GM06990 (cell line): ENCODE data around the gene NT5DC4.

ENCODE experiments used
- DNase-seq: peaks from one replicate; pipeline ENCODE4 v3.0.0-alpha.2; 2011; ENCODE audit not compliant: insufficient read length; ENCODE audit errors: extremely low read depth
- H3K27me3 ChIP-seq: replicated peaks from 2 replicates; pipeline ENCODE4 v1.6.0; 2011; ENCODE audit warnings: low read length; ENCODE audit not compliant: control insufficient read depth, insufficient read depth
- H3K36me3 ChIP-seq: 2 replicates; pipeline ENCODE4 v1.5.1; 2011; ENCODE audit warnings: low read length; ENCODE audit not compliant: control insufficient read depth, insufficient read depth
- H3K4me3 ChIP-seq: replicated peaks from 2 replicates; pipeline ENCODE4 v1.5.1; 2011; ENCODE audit warnings: low read depth, mild to moderate bottlenecking, control low read depth, low read length
- TF ChIP-seq, protein P1 (sequence below): IDR thresholded peaks from 2 replicates; pipeline ENCODE4 v1.5.1; 2011; ENCODE audit warnings: low read length, control low read depth, mild to moderate bottlenecking, inconsistent platforms; ENCODE audit not compliant: insufficient read depth, poor library complexity, severe bottlenecking

Gene NT5DC4

DNA sequence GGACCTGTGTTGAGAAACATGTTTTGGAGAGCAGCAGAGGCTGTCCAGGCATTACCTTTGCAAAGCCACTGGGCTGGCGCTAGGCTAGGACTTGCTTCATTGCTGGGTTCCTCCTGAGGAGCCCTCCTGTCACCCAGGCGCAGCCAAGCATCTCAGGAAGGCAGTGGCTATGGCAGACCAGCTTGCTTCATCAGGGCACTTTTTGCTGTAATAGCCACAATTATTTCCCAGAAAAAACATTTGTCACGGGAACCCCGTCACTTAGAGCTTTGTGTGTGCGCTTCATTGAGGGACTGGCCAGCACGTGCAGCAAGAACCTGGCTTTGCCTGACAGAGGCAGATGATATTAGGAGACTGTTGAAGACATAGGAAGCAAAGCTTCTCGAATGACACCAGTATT lies 38.7 kb upstream of the NT5DC4 start:
- H3K27me3 ChIP-seq = no peaks in the 10 kb centered on the region
- no peak for DNase-seq
- no peaks in the 10 kb centered on the region for H3K36me3 ChIP-seq
- no peak overlapping the region for H3K4me3 ChIP-seq
- TF ChIP-seq, protein P1, sequence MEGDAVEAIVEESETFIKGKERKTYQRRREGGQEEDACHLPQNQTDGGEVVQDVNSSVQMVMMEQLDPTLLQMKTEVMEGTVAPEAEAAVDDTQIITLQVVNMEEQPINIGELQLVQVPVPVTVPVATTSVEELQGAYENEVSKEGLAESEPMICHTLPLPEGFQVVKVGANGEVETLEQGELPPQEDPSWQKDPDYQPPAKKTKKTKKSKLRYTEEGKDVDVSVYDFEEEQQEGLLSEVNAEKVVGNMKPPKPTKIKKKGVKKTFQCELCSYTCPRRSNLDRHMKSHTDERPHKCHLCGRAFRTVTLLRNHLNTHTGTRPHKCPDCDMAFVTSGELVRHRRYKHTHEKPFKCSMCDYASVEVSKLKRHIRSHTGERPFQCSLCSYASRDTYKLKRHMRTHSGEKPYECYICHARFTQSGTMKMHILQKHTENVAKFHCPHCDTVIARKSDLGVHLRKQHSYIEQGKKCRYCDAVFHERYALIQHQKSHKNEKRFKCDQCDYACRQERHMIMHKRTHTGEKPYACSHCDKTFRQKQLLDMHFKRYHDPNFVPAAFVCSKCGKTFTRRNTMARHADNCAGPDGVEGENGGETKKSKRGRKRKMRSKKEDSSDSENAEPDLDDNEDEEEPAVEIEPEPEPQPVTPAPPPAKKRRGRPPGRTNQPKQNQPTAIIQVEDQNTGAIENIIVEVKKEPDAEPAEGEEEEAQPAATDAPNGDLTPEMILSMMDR = no peak

DNA sequence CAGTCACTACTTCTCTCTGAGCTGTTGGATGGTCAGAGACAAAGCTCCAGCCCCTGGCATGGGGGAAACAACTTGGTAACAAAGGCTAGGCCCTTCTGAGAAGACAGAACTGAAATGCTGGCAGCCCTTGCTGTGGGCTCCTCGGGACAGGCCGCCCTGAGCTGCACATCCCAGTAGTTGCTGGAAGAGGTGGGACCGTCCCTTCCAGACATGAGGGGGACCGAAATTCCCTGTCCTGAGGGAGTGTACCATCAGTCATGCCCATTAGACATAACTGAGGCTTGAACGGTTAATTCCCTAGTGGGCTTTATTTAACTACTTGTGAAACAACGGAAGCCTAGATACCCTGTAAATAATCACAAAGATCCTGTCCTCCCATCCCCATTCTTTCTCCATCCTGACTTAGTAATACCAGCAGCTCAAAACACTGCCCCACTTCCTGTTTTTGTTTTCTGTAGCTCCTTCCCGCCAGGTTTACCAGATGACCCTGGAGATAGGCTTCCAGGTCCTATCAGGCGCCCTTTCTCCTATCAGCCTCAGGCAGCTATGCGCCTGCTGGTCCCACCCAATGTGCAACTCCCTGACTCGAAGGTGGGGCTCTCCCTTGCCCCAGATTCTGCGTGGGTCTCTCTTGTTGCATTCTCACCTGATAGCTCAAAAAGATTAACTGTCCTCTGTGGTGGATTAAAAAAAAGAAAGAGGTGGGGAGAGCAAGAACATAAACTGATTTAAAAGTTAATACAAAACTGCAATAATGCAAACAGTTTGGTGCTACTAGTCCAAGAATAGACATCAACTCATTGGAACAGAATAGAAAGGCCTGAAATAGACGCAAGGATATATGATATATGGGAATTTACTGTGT lies 37.0 kb upstream of the NT5DC4 start:
- no peaks in the 10 kb centered on the region for H3K36me3 ChIP-seq
- no peaks in the 10 kb centered on the region for H3K27me3 ChIP-seq
- no peak overlapping the region for H3K4me3 ChIP-seq
- TF ChIP-seq, protein P1 = no peak
- no peak for DNase-seq

DNA sequence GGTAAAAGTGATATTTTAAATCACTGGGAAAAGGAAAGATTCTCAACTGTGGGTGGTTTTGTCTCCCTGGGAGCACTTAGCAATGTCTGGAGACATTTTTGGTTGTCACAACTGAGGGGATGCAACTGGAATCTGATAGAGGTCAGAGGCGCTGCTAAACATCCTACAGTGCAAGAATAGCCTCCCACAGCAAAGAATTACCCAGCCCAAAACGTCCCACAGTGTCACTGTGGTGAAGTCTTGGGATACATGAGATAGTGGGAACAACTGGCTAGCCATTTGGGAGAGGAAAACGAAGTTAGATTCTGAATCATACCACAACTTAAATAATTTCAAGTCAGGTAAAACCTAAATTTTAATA lies 36.4 kb upstream of the NT5DC4 start:
- H3K27me3 ChIP-seq = no peaks in the 10 kb centered on the region
- no peaks in the 10 kb centered on the region for H3K36me3 ChIP-seq
- DNase-seq = no peak
- H3K4me3 ChIP-seq = no peak overlapping the region
- TF ChIP-seq, protein P1 = no peak

DNA sequence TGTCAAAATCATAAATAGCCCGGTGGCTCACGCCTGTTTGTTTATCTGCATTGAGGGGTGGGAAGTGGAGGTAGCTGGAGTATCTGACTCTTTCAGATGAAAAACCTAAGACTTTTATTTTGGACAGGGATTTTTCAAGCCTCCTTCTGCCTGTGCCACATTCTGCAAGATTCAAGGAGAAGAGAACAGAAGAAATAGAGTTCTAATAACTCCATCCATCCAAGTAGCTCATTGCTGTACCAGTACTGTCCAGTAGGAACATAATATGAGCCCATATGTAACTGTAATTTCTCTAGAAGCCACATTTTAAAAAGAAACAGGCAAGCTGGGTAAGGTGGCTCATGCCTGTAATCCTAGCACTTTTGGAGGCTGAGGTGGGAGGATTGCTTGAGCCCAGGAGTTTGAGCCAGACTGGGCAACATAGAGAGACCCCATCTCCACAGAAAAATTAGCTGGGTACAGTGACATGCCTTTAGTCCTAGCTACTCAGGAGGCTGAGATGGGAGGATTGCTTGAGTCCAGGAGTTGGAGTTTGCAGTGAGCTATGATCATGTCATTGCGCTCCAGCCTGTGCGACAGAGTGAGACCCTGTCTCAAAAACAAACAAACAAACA lies 35.4 kb upstream of the NT5DC4 start:
- Histone ChIP-seq H3K27me3 (no peaks in the 10 kb centered on the region), H3K4me3 (no peak overlapping the region), H3K36me3 (no peaks in the 10 kb centered on the region)
- TF ChIP-seq, protein P1 = no peak
- no peak for DNase-seq

DNA sequence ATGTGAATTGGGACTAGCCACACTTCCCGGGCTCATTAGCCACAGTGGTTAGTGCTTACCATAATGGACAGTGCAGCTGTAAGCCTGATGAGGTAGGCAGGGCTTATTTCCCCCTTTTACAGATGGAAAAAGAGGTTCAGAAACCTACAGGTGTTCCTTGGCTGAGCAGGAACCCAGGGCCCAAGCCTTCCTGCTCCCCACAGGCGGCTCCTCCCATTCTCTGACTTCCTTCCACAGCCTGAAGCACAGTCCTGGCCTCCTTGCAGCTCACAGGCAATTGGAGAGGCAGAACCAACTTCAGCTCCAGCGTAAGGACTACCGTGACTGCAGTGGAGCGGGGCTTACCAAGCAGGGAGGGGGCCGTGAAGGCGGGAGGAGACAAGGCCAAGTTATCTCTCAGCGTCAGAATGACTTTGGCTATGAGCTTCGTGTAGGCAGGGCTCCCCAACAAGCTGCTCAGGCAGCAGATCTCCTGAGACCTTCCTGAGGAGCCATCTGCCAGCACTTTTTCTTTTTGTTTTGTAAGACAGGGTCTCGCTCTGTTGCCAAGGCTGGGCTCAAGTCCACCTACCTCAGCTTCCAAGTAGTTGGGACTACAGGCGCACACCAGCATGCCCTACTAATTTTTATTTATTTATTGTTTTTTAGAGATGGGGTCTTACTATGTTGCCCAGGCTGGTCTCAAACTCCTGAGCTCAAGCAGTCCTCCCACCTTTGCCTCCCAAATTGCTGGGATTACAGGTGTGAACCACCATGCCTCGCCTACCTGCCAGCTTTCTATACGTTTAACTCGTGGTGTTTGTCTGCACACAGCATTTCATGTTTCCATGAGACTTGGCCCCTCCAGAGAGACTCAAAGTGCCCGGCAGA lies 34.2 kb upstream of the NT5DC4 start:
- H3K4me3 ChIP-seq = no peak overlapping the region
- TF ChIP-seq, protein P1 = no peak
- no peaks in the 10 kb centered on the region for H3K27me3 ChIP-seq
- peak; percentile 53 for DNase-seq
- no peaks in the 10 kb centered on the region for H3K36me3 ChIP-seq
